DND-41 (cell line): ENCODE measurements around the gene CTIF.

ENCODE experiments used
- CTCF ChIP-seq: IDR thresholded peaks from 2 replicates; pipeline ENCODE4 v1.5.1; 2012; ENCODE audit warnings: borderline replicate concordance, low read length, moderate library complexity, mild to moderate bottlenecking; ENCODE audit not compliant: poor library complexity, severe bottlenecking; ENCODE audit errors: extremely low read depth
- EZH2 ChIP-seq: IDR thresholded peaks from 3 replicates; pipeline ENCODE4 v1.6.1; 2012; ENCODE audit warnings: borderline replicate concordance, low read depth, mild to moderate bottlenecking, moderate library complexity, low read length, inconsistent platforms; ENCODE audit not compliant: severe bottlenecking

GRCh38 chr18:48729404-48729803, 190.6 kb downstream of the CTIF start:
- TF ChIP-seq CTCF (no peak), EZH2 (no peak)
